H54 (cell line): ENCODE data around the gene PPIL6.
"Not testable (repeated sequence)": the region's sequence is repeated elsewhere in the genome, so short reads cannot be mapped to it uniquely, and the experiment has no call there.

Source experiments
- DNase-seq: peaks from one replicate; pipeline ENCODE4 v3.0.0; 2011; ENCODE audit warnings: low spot score, mixed read lengths; ENCODE audit not compliant: insufficient read length
- FAIRE-seq: peaks from 3 replicates; lab custom pipeline; 2011; peaks lifted over from hg19 to GRCh38; lab: Jason Lieb, UNC
- POLR2A ChIP-seq: IDR thresholded peaks from 2 replicates; pipeline ENCODE4 v1.6.1; 2011; ENCODE audit warnings: low read depth, mild to moderate bottlenecking, low read length

The PPIL6 gene

GRCh38 chr6:109473120-109473519 lies 32.7 kb upstream of the PPIL6 start:
- DNase-seq (no peak), FAIRE-seq (no peak)
- TF ChIP-seq POLR2A: no peak

DNA sequence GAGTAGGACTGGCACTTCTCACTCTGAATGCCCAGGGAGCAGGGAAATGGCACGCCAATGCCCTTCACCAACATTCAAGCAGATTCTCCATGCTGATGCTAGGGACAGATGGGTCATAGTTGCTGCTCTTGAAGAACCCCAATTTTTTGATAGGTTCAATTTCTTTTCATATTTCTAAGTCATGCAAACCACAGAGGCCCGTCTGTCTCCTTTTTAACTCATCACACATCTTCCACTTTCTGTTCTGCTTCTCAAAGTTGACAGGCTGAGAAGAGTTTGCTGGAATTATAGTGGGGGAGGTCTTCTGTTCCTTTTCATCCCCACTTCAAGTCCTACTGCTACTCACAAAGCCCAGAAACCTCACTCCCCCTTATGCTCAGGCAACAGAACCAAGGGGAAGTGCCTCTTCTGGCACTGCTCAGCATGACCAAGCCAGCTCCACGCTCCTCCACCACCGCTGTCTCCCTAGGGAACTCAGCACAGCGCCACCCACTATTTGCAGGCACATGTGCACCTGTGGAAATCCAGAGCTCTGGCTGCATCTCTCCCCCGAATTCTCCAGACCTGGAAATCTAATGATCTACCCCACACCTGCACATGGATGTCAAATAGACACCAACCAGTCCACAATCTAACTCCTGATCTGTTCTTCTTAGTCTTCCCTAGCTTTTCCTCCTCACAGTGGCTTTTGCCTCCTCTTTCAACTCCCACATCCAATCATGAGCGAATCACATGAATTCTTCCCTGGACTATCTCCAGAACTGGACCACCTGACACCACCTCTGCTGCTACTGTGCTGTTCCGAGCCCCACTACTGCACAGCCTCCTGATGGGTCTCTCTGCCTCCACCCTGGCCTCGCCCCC lies 31.9 kb upstream of the PPIL6 start:
- DNase-seq: no peak
- FAIRE-seq: no peak
- no peak for TF ChIP-seq POLR2A

GRCh38 chr6:109471105-109471810 lies 30.8 kb upstream of the PPIL6 start:
- FAIRE-seq (no peak), DNase-seq (no peak)
- TF ChIP-seq POLR2A: no peak

DNA sequence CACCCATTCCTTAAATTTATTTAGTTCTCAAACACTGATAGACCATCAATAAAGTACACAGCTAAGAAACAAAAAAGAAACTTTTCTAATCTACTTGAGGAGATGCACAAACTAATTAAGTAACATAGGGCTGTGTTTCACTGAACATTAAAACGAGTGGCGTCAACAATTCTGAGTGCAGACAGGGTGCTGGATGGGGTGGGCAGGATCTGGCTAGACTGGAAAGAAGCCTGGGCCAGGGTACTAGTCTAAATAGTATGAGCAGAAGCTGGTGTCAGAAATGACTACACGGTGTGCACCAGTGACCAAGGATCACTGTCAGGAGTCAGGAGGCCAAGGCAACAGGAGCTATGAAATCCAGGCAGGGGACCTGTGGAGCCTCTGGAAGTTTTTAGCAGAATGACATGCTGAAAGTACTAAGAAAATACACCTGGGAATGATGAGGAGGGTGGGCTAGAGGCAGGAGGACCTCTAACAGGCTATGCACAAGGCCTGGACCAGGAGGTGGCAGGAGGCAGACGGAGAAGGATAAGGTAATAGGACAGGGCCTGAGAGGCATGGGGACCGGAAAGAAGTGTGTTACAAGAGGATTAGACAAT lies 29.3 kb upstream of the PPIL6 start:
- no peak for FAIRE-seq

GRCh38 chr6:109467696-109468095 lies 27.3 kb upstream of the PPIL6 start:
- TF ChIP-seq POLR2A: no peak
- FAIRE-seq (no peak), DNase-seq (no peak)

More for the DNA sequence above, 29.3 kb upstream of the PPIL6 start:
- DNase-seq: no peak
- no peak for TF ChIP-seq POLR2A

- FAIRE-seq: no peak
- no peak for TF ChIP-seq POLR2A
- no peak for DNase-seq
These were observed 25.9 kb upstream of the PPIL6 start for GRCh38 chr6:109466212-109466923.

DNA sequence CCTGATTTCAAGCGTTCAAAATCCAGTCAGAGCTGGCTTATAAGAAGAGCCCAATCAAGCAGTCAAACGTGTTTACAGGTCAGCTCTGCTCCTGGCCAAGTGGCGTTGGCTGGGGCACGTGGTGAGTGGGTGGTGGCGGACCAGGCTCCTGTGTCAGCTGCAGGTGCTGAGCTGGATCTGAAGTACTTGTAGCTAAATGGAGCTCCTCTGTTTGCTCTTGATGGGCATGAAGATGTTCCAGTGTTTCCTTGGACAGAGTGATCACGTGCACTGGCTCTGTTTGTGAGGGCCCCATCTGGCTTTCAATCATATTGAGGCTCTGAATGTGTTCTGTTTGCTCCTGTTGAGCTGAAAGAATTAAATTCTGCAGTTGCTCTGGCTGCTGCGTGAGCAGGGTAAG lies 25.3 kb upstream of the PPIL6 start:
- no peak for FAIRE-seq
- DNase-seq: no peak
- TF ChIP-seq POLR2A: no peak

- FAIRE-seq (no peak), DNase-seq (no peak)
- no peak for TF ChIP-seq POLR2A
These were observed 21.5 kb upstream of the PPIL6 start for GRCh38 chr6:109461733-109462526.

DNA sequence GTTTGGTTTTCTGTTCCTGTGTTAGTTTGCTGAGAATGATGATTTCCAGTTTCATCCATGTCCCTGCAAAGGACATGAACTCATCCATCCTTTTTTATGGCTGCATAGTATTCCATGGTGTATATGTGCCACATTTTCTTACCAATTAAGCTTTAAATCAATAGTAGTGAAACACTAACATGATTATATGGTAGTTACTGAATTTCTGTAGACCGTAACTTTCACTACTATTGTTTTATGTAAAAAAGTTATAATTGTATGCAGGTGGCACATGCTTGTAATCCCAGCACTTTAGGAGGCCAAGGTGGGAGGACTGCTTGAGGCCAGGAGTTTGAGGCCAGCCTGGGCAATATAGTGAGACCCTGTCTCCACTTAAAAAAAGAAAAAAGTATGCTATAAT lies 20.8 kb upstream of the PPIL6 start:
- FAIRE-seq, DNase-seq: not testable (repeated sequence)

- FAIRE-seq (no peak), DNase-seq (no peak)
- no peak for TF ChIP-seq POLR2A
These were observed 19.9 kb upstream of the PPIL6 start for GRCh38 chr6:109460161-109460829.

DNA sequence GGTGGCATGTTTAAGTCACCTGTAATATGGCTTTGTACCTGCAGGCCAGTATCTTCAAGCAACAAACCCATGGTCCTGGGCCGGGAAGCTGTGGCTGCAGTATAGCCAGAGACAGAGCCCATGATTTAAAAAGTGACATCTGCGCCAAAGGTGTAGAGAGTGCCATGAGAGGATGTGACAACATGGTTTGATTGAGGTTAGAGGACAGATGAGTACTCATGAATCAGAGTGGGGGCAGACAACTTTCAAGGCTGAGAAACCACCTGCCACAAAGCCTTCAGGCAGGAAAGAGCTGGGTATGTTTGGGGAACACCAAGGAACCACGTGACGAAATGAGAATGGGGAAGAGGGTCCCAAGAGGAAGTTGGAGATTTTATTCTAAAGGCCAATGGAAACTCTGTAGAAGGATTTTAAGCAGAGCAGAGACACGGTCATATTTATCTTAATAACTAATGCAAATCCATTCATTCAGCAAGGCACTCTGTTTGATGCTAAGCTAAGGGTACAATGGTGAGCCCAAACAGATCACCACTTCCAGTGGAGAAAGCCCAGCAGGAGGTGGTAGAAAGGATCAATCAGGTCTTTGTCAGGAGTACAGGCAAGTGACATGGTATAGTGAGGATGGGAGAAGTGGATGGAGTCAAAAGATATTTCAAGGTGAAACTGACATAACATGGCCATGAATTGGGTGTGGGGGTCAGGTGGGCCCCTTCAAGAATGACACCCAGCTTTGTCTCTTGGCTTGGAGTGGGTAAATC lies 18.5 kb upstream of the PPIL6 start:
- no peak for FAIRE-seq
- no peak for TF ChIP-seq POLR2A
- DNase-seq: no peak

DNA sequence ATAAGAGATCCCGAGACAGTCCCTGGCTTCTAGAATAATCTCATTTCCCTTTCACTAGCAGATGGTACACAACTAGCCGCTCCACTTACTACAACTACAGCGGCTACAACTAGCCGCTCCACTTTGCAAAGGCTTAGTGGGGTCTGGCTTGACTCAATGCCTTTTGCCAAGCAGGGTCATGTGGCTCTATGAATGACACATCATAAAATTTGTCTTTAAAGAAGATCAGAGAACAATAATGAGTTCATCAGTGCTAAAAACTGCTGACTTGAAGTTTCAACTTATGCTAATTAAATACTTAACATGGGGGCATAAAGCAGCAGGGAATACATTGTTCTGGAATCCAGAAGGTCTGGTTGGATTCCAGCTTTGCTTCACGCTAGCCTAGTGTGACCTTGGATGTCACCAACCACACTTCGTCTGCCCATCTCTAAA lies 17.2 kb upstream of the PPIL6 start:
- DNase-seq: no peak
- no peak for FAIRE-seq
- no peak for TF ChIP-seq POLR2A
